D341Med (cell line): ENCODE measurements around the gene SLF2.
A peak's percentile ranks its signal among the peaks of the same experiment; 100 is the strongest.

Source experiments
- DNase-seq: peaks from one replicate; pipeline ENCODE4 v3.0.0; 2012; ENCODE audit warnings: low spot score

Gene SLF2

GRCh38 chr10:100912605-100913469 is at the start of gene SLF2:
SLF2 (plus strand) TSS chr10:100912963; CDS start chr10:100913111, 148 bp downstream.
- DNase-seq: peak; percentile 91

GRCh38 chr10:100863433-100863832 is 49.3 kb upstream of the SLF2 start:
- no peak for DNase-seq

GRCh38 chr10:100864036-100864885 is 48.5 kb upstream of the SLF2 start:
- no peak for DNase-seq

- DNase-seq: no peak
Measured at GRCh38 chr10:100864978-100865377, 47.8 kb upstream of the SLF2 start.

- no peak for DNase-seq
Measured at GRCh38 chr10:100866010-100866409, 46.8 kb upstream of the SLF2 start.

- DNase-seq: peak; percentile 76
Measured at GRCh38 chr10:100866575-100867098, 46.1 kb upstream of the SLF2 start.

- no peak for DNase-seq
Measured at GRCh38 chr10:100867261-100867963, 45.4 kb upstream of the SLF2 start.

- DNase-seq: no peak
Measured at GRCh38 chr10:100868382-100868781, 44.4 kb upstream of the SLF2 start.

GRCh38 chr10:100869399-100869798 is 43.4 kb upstream of the SLF2 start:
- no peak for DNase-seq

- peak; percentile 76 for DNase-seq
Measured at GRCh38 chr10:100872034-100872791, 40.5 kb upstream of the SLF2 start.

- DNase-seq: no peak
Measured at GRCh38 chr10:100873146-100873826, 39.5 kb upstream of the SLF2 start.

- no peak for DNase-seq
Measured at GRCh38 chr10:100873827-100874326, 38.9 kb upstream of the SLF2 start.

- no peak for DNase-seq
Measured at GRCh38 chr10:100874702-100875483, 37.9 kb upstream of the SLF2 start.

GRCh38 chr10:100875484-100876166 is 37.1 kb upstream of the SLF2 start:
- no peak for DNase-seq

- DNase-seq: no peak
Measured at GRCh38 chr10:100876585-100877460, 35.9 kb upstream of the SLF2 start.

GRCh38 chr10:100877461-100877850 is 35.3 kb upstream of the SLF2 start:
- no peak for DNase-seq

GRCh38 chr10:100878291-100878910 is 34.4 kb upstream of the SLF2 start:
- DNase-seq: peak; percentile 71
